Spinal cord (tissue), 10 donors: ENCODE results near the gene USP5. TPM values are rescaled to one million over a fixed set of nuclear protein-coding genes. Genes with fewer than 3 reads are reported as not detected.
"Not testable (repeated sequence)": the region's sequence is repeated elsewhere in the genome, so short reads cannot be mapped to it uniquely, and the experiment has no call there.

Experiments used
- DNase-seq, 6 donors: peaks; one replicate each; pipeline versions ENCODE4 v3.0.0 to v3.0.0-alpha.2; 2013 to 2015; ENCODE audit warnings: low spot score in 6 of 6, low read depth in 4 of 6
- H3K27ac ChIP-seq: one replicate; pipeline ENCODE4 v1.5.1; 2013; ENCODE audit warnings: low read depth, low read length, control low read depth
- H3K27me3 ChIP-seq: one replicate; pipeline ENCODE4 v1.6.1; 2013; ENCODE audit warnings: low read length; ENCODE audit not compliant: control insufficient read depth, insufficient read depth
- H3K36me3 ChIP-seq: one replicate; pipeline ENCODE4 v1.6.1; 2013; ENCODE audit warnings: low read length; ENCODE audit not compliant: control insufficient read depth, insufficient read depth
- H3K4me1 ChIP-seq: one replicate; pipeline ENCODE4 v1.6.1; 2013; ENCODE audit warnings: low read length; ENCODE audit not compliant: control insufficient read depth, insufficient read depth
- H3K4me3 ChIP-seq: one replicate; pipeline ENCODE4 v1.5.1; 2013; ENCODE audit warnings: low read depth, low read length, control low read depth
- H3K9me3 ChIP-seq: one replicate; pipeline ENCODE4 v1.6.1; 2013; ENCODE audit warnings: low read length; ENCODE audit not compliant: control insufficient read depth, insufficient read depth
- WGBS: methylation state at CpG from one replicate; pipeline ENCODE4 v1.1.5; 2013; ENCODE audit warnings: missing lambda C conversion rate; ENCODE audit not compliant: insufficient coverage; 5-methylcytosine and 5-hydroxymethylcytosine counted together
- polyA plus RNA-seq, 2 donors: library from polyadenylated mRNA; unstranded; fragments of 120-200 nt; gene quantifications; one replicate each; pipeline ENCODE4 v1.2.1, GENCODE V29; 2013; ENCODE audit not compliant: insufficient read length in 2 of 2
- total RNA-seq, 2 donors: library from RNA; depleted of rRNA in 1 of 2; stranded (reverse); fragments of 120-200 nt in 1 of 2; fragments of >200 nt in 1 of 2; gene quantifications; one replicate each; pipeline versions ENCODE4 v1.2.3 to v1.2.4, GENCODE V29; 2013 to 2014
- donor health status: healthy.

The USP5 gene
- total and polyA plus RNA-seq, 4 donors, result 78.6 to 101 (median 89.6) TPM

- H3K4me1 ChIP-seq, result peaks cover 10% of the 10 kb centered on the region
- no peaks in the 10 kb centered on the region for H3K36me3 ChIP-seq
- no peaks in the 10 kb centered on the region for H3K9me3 ChIP-seq
- H3K4me3 ChIP-seq, result peak overlapping the region; percentile 58
- peak overlapping the region; percentile 88 for H3K27ac ChIP-seq
- H3K27me3 ChIP-seq, result no peaks in the 10 kb centered on the region
- 2% methylated on average over 64 of the region's 68 CpGs for WGBS
- peak in 5 of 6 donors; percentile 90 to 99 (median 95) for DNase-seq
Measured at GRCh38 chr12:6890789-6891645, 39.1 kb downstream of the USP5 start.

- Histone ChIP-seq H3K36me3 (no peaks in the 10 kb centered on the region), H3K27ac (peak overlapping the region; percentile 87), H3K9me3 (no peaks in the 10 kb centered on the region), H3K27me3 (no peaks in the 10 kb centered on the region), H3K4me1 (peaks cover 10% of the 10 kb centered on the region), H3K4me3 (peak overlapping the region; percentile 53)
- WGBS, result 94% methylated on average over 3 of the region's 5 CpGs
- no peak for DNase-seq
Measured at GRCh38 chr12:6891646-6892001, 39.7 kb downstream of the USP5 start.

GRCh38 chr12:6892683-6893082, 40.7 kb downstream of the USP5 start:
- not testable (repeated sequence) for H3K4me3 ChIP-seq, H3K36me3 ChIP-seq, H3K9me3 ChIP-seq, DNase-seq, H3K27ac ChIP-seq, H3K27me3 ChIP-seq
- H3K4me1 ChIP-seq, result peaks cover 10% of the 10 kb centered on the region
- WGBS, result 94% methylated on average over 3 of the region's 3 CpGs

- H3K36me3 ChIP-seq, result no peaks in the 10 kb centered on the region
- peaks cover 15% of the 10 kb centered on the region for H3K4me1 ChIP-seq
- no CpG with 5 or more reads among the region's 3 CpGs for WGBS
- DNase-seq, result no peak
- H3K9me3 ChIP-seq, result no peaks in the 10 kb centered on the region
- no peak overlapping the region for H3K4me3 ChIP-seq
- H3K27me3 ChIP-seq, result no peaks in the 10 kb centered on the region
- no peak overlapping the region for H3K27ac ChIP-seq
Measured at GRCh38 chr12:6894321-6894720, 42.4 kb downstream of the USP5 start.

- 61% methylated on average over 3 of the region's 6 CpGs for WGBS
- DNase-seq, result peak in 1 of 6 donors; percentile 49
- no peak overlapping the region for H3K27ac ChIP-seq
- no peak overlapping the region for H3K4me3 ChIP-seq
- no peaks in the 10 kb centered on the region for H3K27me3 ChIP-seq
- H3K36me3 ChIP-seq, result no peaks in the 10 kb centered on the region
- H3K9me3 ChIP-seq, result no peaks in the 10 kb centered on the region
- H3K4me1 ChIP-seq, result peaks cover 13% of the 10 kb centered on the region
Measured at GRCh38 chr12:6896846-6897435, 45.0 kb downstream of the USP5 start.

- Histone ChIP-seq H3K4me3 (no peak overlapping the region), H3K27me3 (no peaks in the 10 kb centered on the region), H3K27ac (peak overlapping the region; percentile 84), H3K9me3 (no peaks in the 10 kb centered on the region), H3K4me1 (peaks cover 13% of the 10 kb centered on the region), H3K36me3 (no peaks in the 10 kb centered on the region)
- no peak for DNase-seq
- WGBS, result 100% methylated on average over 1 of the region's 5 CpGs
Measured at GRCh38 chr12:6899427-6899826, 47.5 kb downstream of the USP5 start.

GRCh38 chr12:6899837-6900519, 48.0 kb downstream of the USP5 start:
- Histone ChIP-seq H3K9me3 (no peaks in the 10 kb centered on the region), H3K27ac (peak overlapping the region; percentile 84), H3K4me3 (no peak overlapping the region), H3K4me1 (peaks cover 15% of the 10 kb centered on the region), H3K36me3 (no peaks in the 10 kb centered on the region), H3K27me3 (no peaks in the 10 kb centered on the region)
- peak in 3 of 6 donors; percentile 75 to 87 (median 82) for DNase-seq
- WGBS, result 27% methylated on average over 5 of the region's 10 CpGs

GRCh38 chr12:6902448-6902847, 50.5 kb downstream of the USP5 start:
- Histone ChIP-seq H3K27me3 (no peaks in the 10 kb centered on the region), H3K27ac (no peak overlapping the region), H3K9me3 (no peaks in the 10 kb centered on the region), H3K4me3 (no peak overlapping the region), H3K36me3 (peaks cover 2% of the 10 kb centered on the region), H3K4me1 (peaks cover 22% of the 10 kb centered on the region)
- WGBS, result 67% methylated on average over 1 of the region's 4 CpGs
- DNase-seq, result no peak

GRCh38 chr12:6903722-6904121, 51.8 kb downstream of the USP5 start:
- no peaks in the 10 kb centered on the region for H3K27me3 ChIP-seq
- H3K36me3 ChIP-seq, result peaks cover 5% of the 10 kb centered on the region
- WGBS, result 64% methylated on average over 1 of the region's 1 CpG
- no peak for DNase-seq
- no peak overlapping the region for H3K4me3 ChIP-seq
- H3K4me1 ChIP-seq, result peaks cover 22% of the 10 kb centered on the region
- no peaks in the 10 kb centered on the region for H3K9me3 ChIP-seq
- H3K27ac ChIP-seq, result no peak overlapping the region
